BE2C (cell line): Measurements from ENCODE around the gene PHLDB1.

ENCODE experiments used
- DNase-seq: peaks from one replicate; pipeline ENCODE4 v3.0.0-alpha.2; 2020
- H3K27me3 ChIP-seq: fragments of 250-450 bp; sonication (Bioruptor Pico); 2 replicates; pipeline ENCODE4 v1.5.1; 2020; ENCODE audit warnings: mild to moderate bottlenecking
- H3K36me3 ChIP-seq: fragments of 250-450 bp; sonication (Bioruptor Pico); 2 replicates; pipeline ENCODE4 v1.5.1; 2020; ENCODE audit warnings: mild to moderate bottlenecking
- H3K4me1 ChIP-seq: fragments of 250-450 bp; sonication (Bioruptor Pico); 2 replicates; pipeline ENCODE4 v1.5.1; 2020
- H3K4me3 ChIP-seq: 2 replicates; pipeline ENCODE4 v1.5.1; 2011; ENCODE audit warnings: low read depth, low read length
- H3K9me3 ChIP-seq: fragments of 250-450 bp; sonication (Bioruptor Pico); 2 replicates; pipeline ENCODE4 v1.5.1; 2020
- TF ChIP-seq, protein P1 (sequence below): IDR thresholded peaks from 2 replicates; pipeline ENCODE4 v1.5.1; 2012; ENCODE audit warnings: mild to moderate bottlenecking, low read depth, low read length

PHLDB1 gene

DNA sequence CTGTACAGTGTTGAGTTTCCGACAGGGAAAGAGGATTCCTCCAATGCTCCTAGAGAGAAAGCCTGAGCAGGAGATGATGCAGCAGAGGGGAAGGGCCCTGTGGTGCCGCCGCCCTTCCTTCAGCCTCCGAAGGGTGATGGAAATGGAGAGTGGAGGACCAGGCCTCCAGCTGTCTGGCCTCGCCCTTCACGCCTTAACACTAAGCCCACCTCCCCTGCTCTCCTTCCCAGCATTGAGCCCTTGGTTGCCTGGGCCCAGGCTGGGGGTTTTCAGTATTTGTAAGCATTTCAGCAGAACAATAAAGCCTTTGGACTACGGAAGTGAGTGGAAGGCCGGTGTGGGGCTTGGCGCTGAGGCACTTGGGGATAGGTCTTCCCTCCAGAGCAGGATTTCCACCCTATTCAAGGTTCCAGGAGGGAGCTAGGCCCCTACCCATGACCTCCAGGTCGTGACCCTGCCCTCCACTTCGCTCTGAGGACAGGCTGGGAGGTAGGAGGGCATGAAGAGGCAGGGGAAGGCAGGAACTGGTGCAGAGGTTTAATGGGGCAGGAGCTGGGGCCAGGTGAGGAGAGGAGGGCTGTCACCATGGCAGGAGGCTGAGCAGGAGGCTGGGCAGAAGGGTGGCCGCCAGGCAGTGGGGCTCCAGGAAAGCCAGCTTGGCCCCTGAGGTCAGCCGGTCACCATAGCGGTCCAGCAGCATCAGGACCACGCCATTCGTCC is 50.5 kb downstream of the PHLDB1 start:
- TF ChIP-seq, protein P1, sequence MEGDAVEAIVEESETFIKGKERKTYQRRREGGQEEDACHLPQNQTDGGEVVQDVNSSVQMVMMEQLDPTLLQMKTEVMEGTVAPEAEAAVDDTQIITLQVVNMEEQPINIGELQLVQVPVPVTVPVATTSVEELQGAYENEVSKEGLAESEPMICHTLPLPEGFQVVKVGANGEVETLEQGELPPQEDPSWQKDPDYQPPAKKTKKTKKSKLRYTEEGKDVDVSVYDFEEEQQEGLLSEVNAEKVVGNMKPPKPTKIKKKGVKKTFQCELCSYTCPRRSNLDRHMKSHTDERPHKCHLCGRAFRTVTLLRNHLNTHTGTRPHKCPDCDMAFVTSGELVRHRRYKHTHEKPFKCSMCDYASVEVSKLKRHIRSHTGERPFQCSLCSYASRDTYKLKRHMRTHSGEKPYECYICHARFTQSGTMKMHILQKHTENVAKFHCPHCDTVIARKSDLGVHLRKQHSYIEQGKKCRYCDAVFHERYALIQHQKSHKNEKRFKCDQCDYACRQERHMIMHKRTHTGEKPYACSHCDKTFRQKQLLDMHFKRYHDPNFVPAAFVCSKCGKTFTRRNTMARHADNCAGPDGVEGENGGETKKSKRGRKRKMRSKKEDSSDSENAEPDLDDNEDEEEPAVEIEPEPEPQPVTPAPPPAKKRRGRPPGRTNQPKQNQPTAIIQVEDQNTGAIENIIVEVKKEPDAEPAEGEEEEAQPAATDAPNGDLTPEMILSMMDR: no peak
- H3K4me3 ChIP-seq: no peak overlapping the region
- H3K9me3 ChIP-seq: no peaks in the 10 kb centered on the region

DNA sequence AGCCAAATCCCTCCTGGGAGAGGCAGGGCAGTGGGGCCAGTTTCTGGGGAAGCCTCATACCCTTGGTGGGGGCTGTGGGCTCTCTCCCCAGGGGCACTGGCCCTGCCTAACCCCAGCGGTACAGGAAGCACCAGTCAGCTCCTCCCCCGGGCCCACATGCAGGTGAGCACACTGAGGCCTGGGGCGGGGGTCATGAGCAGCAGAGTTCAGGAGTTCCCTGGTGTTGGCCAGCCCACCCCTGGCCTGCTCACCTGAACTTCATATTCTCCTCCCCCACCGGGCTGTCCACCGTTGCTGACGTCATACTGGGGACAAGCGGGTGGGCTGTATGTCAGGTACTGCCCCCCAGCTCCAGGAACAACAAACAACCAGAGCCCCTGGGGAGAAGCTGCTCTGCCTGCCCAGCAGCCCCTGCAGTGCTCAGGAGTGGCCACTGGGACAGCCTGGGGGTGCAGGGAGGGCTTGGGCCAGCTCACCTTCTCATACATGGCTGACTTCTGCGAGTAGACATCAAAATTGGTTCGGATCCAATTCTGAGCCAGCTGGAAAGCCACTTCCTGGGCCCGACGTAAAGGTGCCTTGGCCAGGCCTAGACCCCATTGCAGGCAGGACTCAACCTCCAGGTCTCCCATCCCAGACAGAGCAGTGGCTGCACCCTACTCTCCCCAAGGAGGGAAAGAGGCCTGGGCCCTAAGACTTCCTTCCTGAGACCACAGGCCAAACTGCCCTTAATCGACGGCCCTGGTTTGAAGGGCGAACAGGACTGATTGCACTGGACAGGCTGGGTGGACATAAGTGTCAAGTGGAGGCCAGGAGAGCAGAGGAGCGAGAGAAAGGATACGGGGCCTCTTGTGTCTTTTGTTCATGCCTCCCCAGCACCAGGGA is 51.3 kb downstream of the PHLDB1 start:
- H3K4me3 ChIP-seq: no peak overlapping the region
- H3K27me3 ChIP-seq: no peaks in the 10 kb centered on the region
- no peaks in the 10 kb centered on the region for H3K36me3 ChIP-seq
- H3K4me1 ChIP-seq: peaks cover 5% of the 10 kb centered on the region
- no peak for DNase-seq
- TF ChIP-seq, protein P1: no peak
- no peaks in the 10 kb centered on the region for H3K9me3 ChIP-seq

More for the DNA sequence above, 50.5 kb downstream of the PHLDB1 start:
- H3K27me3 ChIP-seq: no peaks in the 10 kb centered on the region
- H3K36me3 ChIP-seq: no peaks in the 10 kb centered on the region
- no peak for DNase-seq
- peaks cover 5% of the 10 kb centered on the region for H3K4me1 ChIP-seq

DNA sequence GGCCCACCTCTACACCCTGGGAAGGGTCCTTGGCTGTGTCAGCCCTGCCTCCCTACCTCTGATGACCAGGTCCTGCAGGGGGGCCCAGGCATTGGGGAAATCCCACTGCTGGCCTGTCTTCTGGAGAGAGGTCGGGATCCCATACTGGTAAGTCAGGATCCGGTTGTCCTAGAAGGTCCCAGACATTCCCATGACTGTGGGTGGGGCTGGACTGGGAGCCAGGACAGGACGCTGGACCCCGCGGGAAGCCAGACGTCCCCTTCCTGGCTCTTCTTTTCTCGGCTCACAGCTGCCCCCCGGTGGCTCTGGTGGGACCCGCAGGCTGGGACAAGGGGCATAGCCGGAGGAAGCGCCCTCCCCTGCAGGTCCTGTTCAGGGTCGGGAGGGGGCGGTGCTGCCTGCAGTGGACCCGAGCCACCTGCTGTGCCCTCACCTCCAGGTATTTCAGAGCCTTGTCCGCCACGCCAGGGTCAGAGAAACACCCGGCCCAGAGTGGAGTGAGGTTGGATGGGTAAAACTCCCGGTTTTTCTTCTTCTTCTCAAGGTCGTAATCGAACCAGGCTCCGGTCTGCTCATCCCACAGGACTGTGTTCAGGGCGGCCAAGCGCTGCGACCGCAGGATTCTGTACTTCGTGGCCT is 52.0 kb downstream of the PHLDB1 start:
- no peaks in the 10 kb centered on the region for H3K36me3 ChIP-seq
- H3K4me3 ChIP-seq: no peak overlapping the region
- DNase-seq: peak; percentile 95
- no peaks in the 10 kb centered on the region for H3K27me3 ChIP-seq
- H3K4me1 ChIP-seq: peaks cover 5% of the 10 kb centered on the region
- TF ChIP-seq, protein P1: peak; percentile 95
- H3K9me3 ChIP-seq: no peaks in the 10 kb centered on the region

DNA sequence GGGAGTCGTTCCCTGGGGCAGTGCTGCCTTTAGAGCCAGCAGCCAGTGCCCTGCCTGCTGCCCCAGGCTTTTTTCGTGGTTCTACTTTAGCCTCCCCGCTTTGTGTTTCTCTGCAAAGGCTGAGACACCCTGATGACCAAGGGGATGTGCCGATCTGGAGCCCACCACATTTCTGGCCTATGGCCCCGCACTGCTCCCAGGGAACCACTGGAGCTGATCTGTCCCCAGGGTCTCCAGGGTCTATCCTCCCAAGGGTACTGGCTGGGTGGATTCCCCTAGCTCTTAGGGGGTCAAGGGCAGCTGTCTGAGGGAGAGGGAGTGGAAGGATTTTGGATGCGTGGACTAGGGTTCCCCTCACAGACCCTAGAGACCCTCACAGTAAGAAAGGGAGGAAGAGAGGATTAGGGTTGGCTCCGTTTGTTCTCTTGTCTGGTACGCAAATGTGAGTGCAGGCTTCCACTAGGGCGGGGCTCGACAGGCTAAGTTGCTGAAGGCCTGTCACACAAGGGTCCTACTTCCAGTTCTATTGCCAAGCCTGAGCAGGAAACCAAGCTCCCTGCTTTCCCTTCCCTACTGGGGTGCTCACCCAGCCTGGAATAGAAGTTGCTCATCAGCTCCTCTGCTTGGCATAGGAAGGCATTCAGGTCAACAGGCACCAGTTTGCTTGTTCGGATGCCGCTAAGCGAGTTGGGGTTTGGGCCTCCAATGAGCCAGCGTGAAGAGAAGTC is 52.7 kb downstream of the PHLDB1 start:
- TF ChIP-seq, protein P1: no peak
- Histone ChIP-seq H3K9me3 (no peaks in the 10 kb centered on the region), H3K36me3 (no peaks in the 10 kb centered on the region), H3K4me3 (no peak overlapping the region), H3K27me3 (no peaks in the 10 kb centered on the region), H3K4me1 (peaks cover 5% of the 10 kb centered on the region)
- no peak for DNase-seq

DNA sequence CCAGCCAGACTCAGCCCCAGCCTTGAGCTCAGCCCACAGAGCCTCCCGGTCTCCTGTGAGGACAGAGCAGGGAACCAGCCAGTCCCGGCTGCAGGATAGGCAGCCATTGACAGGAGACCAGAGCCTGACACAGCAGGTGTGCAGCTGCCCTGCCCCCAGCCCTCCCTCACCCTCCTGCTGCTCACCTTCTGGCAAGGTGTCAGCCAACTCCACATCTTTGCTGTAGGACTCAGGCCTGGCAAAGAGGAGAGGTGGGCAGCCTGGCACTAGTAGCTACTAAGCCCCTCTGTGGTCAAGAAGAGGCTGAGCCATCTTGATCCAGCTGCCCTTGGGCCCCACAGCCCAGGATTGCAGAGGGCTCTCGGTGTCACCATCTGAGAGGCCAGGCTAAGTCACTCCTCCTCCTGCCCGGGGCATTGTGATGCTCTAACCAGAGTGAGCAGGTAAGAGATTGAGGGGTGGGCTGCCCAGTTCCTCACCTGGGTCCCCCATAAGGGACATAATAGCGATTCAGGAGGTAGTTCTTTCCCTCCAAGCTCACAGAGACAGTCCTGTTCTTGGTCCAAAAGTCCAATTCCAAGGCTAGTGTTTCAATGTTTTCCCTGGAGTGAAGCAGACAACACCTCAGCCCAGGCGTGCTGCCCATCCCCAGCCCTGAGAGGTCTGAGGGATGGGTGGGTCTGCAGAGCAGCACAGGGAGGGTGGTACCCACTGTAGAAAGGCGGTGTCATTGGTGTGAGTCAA is 53.4 kb downstream of the PHLDB1 start:
- Histone ChIP-seq H3K36me3 (no peaks in the 10 kb centered on the region), H3K27me3 (no peaks in the 10 kb centered on the region), H3K4me1 (peaks cover 5% of the 10 kb centered on the region), H3K4me3 (no peak overlapping the region), H3K9me3 (no peaks in the 10 kb centered on the region)
- DNase-seq: no peak
- TF ChIP-seq, protein P1: no peak
